ENCODE results near the gene SELENOO. TPM values are rescaled to one million over a fixed set of nuclear protein-coding genes. Genes with fewer than 3 reads are reported as not detected.

The SELENOO gene
- total RNA-seq, 1 experiment from 2014 or later, result 41.3 TPM

- CTCF ChIA-PET, result no interaction called here
- H3K36me3 ChIP-seq (ENCODE audit: insufficient read depth, low read length, poor library complexity, severe bottlenecking), result peaks cover 22% of the 10 kb centered on the region
- TF ChIP-seq CTCF (conservative IDR thresholded peaks at IDR 0.05; ENCODE audit: low read depth, low read length), result no peak
- TF ChIP-seq EZH2 (IDR thresholded peaks at IDR 0.05; ENCODE audit: borderline replicate concordance, low read depth, low read length, poor library complexity, severe bottlenecking), result no peak
Observed at GRCh38 chr22:50226875-50227165, 26.0 kb downstream of the SELENOO start.

GRCh38 chr22:50227579-50228215 is 26.9 kb downstream of the SELENOO start:
- intact Hi-C loops (cut with micrococcal nuclease; ENCODE audit: unreplicated experiment), result no loop called here
- DNase-seq (ENCODE audit: low spot score), result no peak
- no TSS peak for BruUV-seq (replicated peaks)
- CTCF ChIA-PET, result no interaction called here
- TF ChIP-seq CTCF (conservative IDR thresholded peaks at IDR 0.05; ENCODE audit: low read depth, low read length) (no peak), EZH2 (IDR thresholded peaks at IDR 0.05; ENCODE audit: borderline replicate concordance, low read depth, low read length, poor library complexity, severe bottlenecking) (no peak)
- Histone ChIP-seq H3K36me3 (ENCODE audit: insufficient read depth, low read length, poor library complexity, severe bottlenecking) (peaks cover 13% of the 10 kb centered on the region), H3K27me3 (replicated peaks; ENCODE audit: insufficient read depth, low read depth, low read length, poor library complexity) (no peaks in the 10 kb centered on the region), H3K4me1 (ENCODE audit: insufficient read depth, low read length, poor library complexity, severe bottlenecking) (no peaks in the 10 kb centered on the region), H3K4me3 (ENCODE audit: low read depth, low read length, poor library complexity, severe bottlenecking) (no peak overlapping the region), H3K27ac (ENCODE audit: low read depth, low read length, poor library complexity, severe bottlenecking) (no peak overlapping the region), H3K9me3 (ENCODE audit: low read depth, low read length, poor library complexity, severe bottlenecking) (no peaks in the 10 kb centered on the region)
- POLR2A ChIA-PET (ENCODE audit: low non-redundant PET), result no interaction called here

More at GRCh38 chr22:50226875-50227165, 26.0 kb downstream of the SELENOO start:
- no TSS peak for BruUV-seq (replicated peaks)
- H3K9me3 ChIP-seq (ENCODE audit: low read depth, low read length, poor library complexity, severe bottlenecking), result no peaks in the 10 kb centered on the region
- intact Hi-C loops (cut with micrococcal nuclease; ENCODE audit: unreplicated experiment), result no loop called here
- no peak overlapping the region for H3K4me3 ChIP-seq (ENCODE audit: low read depth, low read length, poor library complexity, severe bottlenecking)
- no peak overlapping the region for H3K27ac ChIP-seq (ENCODE audit: low read depth, low read length, poor library complexity, severe bottlenecking)
- POLR2A ChIA-PET (ENCODE audit: low non-redundant PET), result no interaction called here
- no peaks in the 10 kb centered on the region for H3K4me1 ChIP-seq (ENCODE audit: insufficient read depth, low read length, poor library complexity, severe bottlenecking)
- no peaks in the 10 kb centered on the region for H3K27me3 ChIP-seq (replicated peaks; ENCODE audit: insufficient read depth, low read depth, low read length, poor library complexity)
- DNase-seq (ENCODE audit: low spot score), result no peak

GRCh38 chr22:50228366-50228765 is 27.6 kb downstream of the SELENOO start:
- no peak for DNase-seq (ENCODE audit: low spot score)
- BruUV-seq (replicated peaks), result no TSS peak
- POLR2A ChIA-PET (ENCODE audit: low non-redundant PET), result no interaction called here
- no peak for TF ChIP-seq EZH2 (IDR thresholded peaks at IDR 0.05; ENCODE audit: borderline replicate concordance, low read depth, low read length, poor library complexity, severe bottlenecking)
- TF ChIP-seq CTCF (conservative IDR thresholded peaks at IDR 0.05; ENCODE audit: low read depth, low read length), result no peak
- CTCF ChIA-PET, result no interaction called here
- Histone ChIP-seq H3K27ac (ENCODE audit: low read depth, low read length, poor library complexity, severe bottlenecking) (no peak overlapping the region), H3K27me3 (replicated peaks; ENCODE audit: insufficient read depth, low read depth, low read length, poor library complexity) (no peaks in the 10 kb centered on the region), H3K9me3 (ENCODE audit: low read depth, low read length, poor library complexity, severe bottlenecking) (no peaks in the 10 kb centered on the region), H3K36me3 (ENCODE audit: insufficient read depth, low read length, poor library complexity, severe bottlenecking) (peaks cover 12% of the 10 kb centered on the region), H3K4me1 (ENCODE audit: insufficient read depth, low read length, poor library complexity, severe bottlenecking) (no peaks in the 10 kb centered on the region), H3K4me3 (ENCODE audit: low read depth, low read length, poor library complexity, severe bottlenecking) (no peak overlapping the region)
- intact Hi-C loops (cut with micrococcal nuclease; ENCODE audit: unreplicated experiment), result no loop called here

Measured in A673 (cell line).